HepG2 (cell line): Measurements from ENCODE around the gene MXI1. TPM values are rescaled to one million over a fixed set of nuclear protein-coding genes. Genes with fewer than 3 reads are reported as not detected.
A peak's percentile ranks its signal among the peaks of the same experiment; 100 is the strongest.

ENCODE experiments used
- CBX5 ChIP-seq: sonication (generic); formaldehyde crosslinking; IDR thresholded peaks from 2 replicates; pipeline ENCODE4 v1.4.0; 2020; ENCODE audit warnings: missing genetic modification reagents, borderline replicate concordance
- GFI1 ChIP-seq: sonication (generic); formaldehyde crosslinking; IDR thresholded peaks from 2 replicates; pipeline ENCODE4 v1.5.0; 2020; ENCODE audit warnings: missing genetic modification reagents, mild to moderate bottlenecking, borderline replicate concordance
- HMGXB4 ChIP-seq, 2 experiments: sonication (generic) in 1 of 2; formaldehyde crosslinking in 1 of 2; IDR thresholded peaks; 2 replicates each; pipeline versions ENCODE4 v1.4.0 to v1.6.1; 2018 to 2020; ENCODE audit warnings: missing genetic modification reagents in 2 of 2, borderline replicate concordance in 1 of 2, low read depth in 1 of 2, mild to moderate bottlenecking in 1 of 2, missing biosample characterization in 1 of 2
- MTF2 ChIP-seq: sonication (generic); formaldehyde crosslinking; IDR thresholded peaks from 2 replicates; pipeline ENCODE4 v1.5.0; 2020; ENCODE audit warnings: missing genetic modification reagents, borderline replicate concordance
- NFE2L2 ChIP-seq: fragments of 150-350 bp; IDR thresholded peaks from 2 replicates; pipeline ENCODE4 v1.6.1; 2014; ENCODE audit warnings: low read length
- NR2F1 ChIP-seq, 2 experiments: fragments of 450-650 bp in 1 of 2; formaldehyde crosslinking in 1 of 2; IDR thresholded peaks; 2 replicates each; pipeline versions ENCODE4 v1.5.0 to v1.6.1; 2016 to 2020; ENCODE audit warnings: mild to moderate bottlenecking in 1 of 2, missing compliant biosample characterization in 1 of 2, missing genetic modification reagents in 1 of 2, moderate library complexity in 1 of 2
- POGK ChIP-seq: sonication (generic); formaldehyde crosslinking; conservative IDR thresholded peaks from 2 replicates; pipeline ENCODE4 v1.8.0; 2022; ENCODE audit warnings: mild to moderate bottlenecking, moderate library complexity, missing genetic modification reagents
- ZFY ChIP-seq: sonication (generic); formaldehyde crosslinking; IDR thresholded peaks from 2 replicates; pipeline ENCODE4 v1.4.0; 2020; ENCODE audit warnings: missing genetic modification reagents
- ZNF18 ChIP-seq: sonication (generic); formaldehyde crosslinking; IDR thresholded peaks from 2 replicates; pipeline ENCODE4 v1.8.0; 2022; ENCODE audit warnings: mild to moderate bottlenecking, missing genetic modification reagents; ENCODE audit not compliant: insufficient replicate concordance
- ZNF274 ChIP-seq: sonication (generic); formaldehyde crosslinking; IDR thresholded peaks from 2 replicates; pipeline ENCODE4 v1.5.1; 2020; ENCODE audit warnings: mild to moderate bottlenecking, missing genetic modification reagents
- ZNF432 ChIP-seq: sonication (generic); formaldehyde crosslinking; IDR thresholded peaks from 2 replicates; pipeline ENCODE4 v1.5.0; 2020; ENCODE audit warnings: missing genetic modification reagents, mild to moderate bottlenecking, borderline replicate concordance
- ZNF44 ChIP-seq: sonication (generic); formaldehyde crosslinking; IDR thresholded peaks from 2 replicates; pipeline ENCODE4 v1.5.1; 2020; ENCODE audit warnings: mild to moderate bottlenecking, missing genetic modification reagents
- ZNF546 ChIP-seq: sonication (generic); formaldehyde crosslinking; conservative IDR thresholded peaks from 2 replicates; pipeline ENCODE4 v1.8.1; 2023; ENCODE audit warnings: mild to moderate bottlenecking, missing genetic modification reagents
- ZNF556 ChIP-seq: sonication (generic); formaldehyde crosslinking; IDR thresholded peaks from 2 replicates; pipeline ENCODE4 v1.4.0; 2020; ENCODE audit warnings: mild to moderate bottlenecking, missing genetic modification reagents, borderline replicate concordance
- ZNF720 ChIP-seq: sonication (generic); formaldehyde crosslinking; IDR thresholded peaks from 2 replicates; pipeline ENCODE4 v1.4.0; 2020; ENCODE audit warnings: missing genetic modification reagents
- ZSCAN30 ChIP-seq: sonication (generic); formaldehyde crosslinking; IDR thresholded peaks from 2 replicates; pipeline ENCODE4 v1.5.0; 2020; ENCODE audit warnings: mild to moderate bottlenecking, missing genetic modification reagents
- polyA plus RNA-seq, 8 experiments: library from polyadenylated mRNA; depleted of rRNA in 3 of 8; stranded (reverse) in 7 of 8; unstranded in 1 of 8; fragments of >200 nt; fragmentation: Illumina TruSeq in 4 of 8; extraction: Trizol in 4 of 8; gene quantifications; 2 replicates each; pipeline versions ENCODE4 v1.2.1 to v1.2.3, GENCODE V29; 2011 to 2016; ENCODE audit warnings: low read depth in 4 of 8, missing spikeins in 1 of 8, mixed read lengths in 1 of 8; ENCODE audit not compliant: insufficient read depth in 1 of 8
- total RNA-seq, 5 experiments: library from RNA; depleted of rRNA; stranded (reverse); fragments of >200 nt; fragmentation: Illumina TruSeq; extraction: Trizol; gene quantifications; 2 replicates each; pipeline ENCODE4 v1.2.3, GENCODE V29; 2016; ENCODE audit warnings: low read depth in 1 of 5
- TF ChIP-seq, protein P1 (sequence below): sonication (generic); formaldehyde crosslinking; IDR thresholded peaks from 2 replicates; pipeline ENCODE4 v1.4.0; 2020; ENCODE audit warnings: mild to moderate bottlenecking, missing genetic modification reagents
- TF ChIP-seq, protein P2 (sequence below): IDR thresholded peaks from 2 replicates; pipeline ENCODE4 v1.6.1; 2016; ENCODE audit warnings: missing compliant biosample characterization, missing genetic modification reagents, borderline replicate concordance

The MXI1 gene
- total and polyA plus RNA-seq, 2 of the 13 experiments (the other 11 are each of a cell fraction or from before 2014, with no cell fraction given), result 6.6 to 22.0 TPM

DNA sequence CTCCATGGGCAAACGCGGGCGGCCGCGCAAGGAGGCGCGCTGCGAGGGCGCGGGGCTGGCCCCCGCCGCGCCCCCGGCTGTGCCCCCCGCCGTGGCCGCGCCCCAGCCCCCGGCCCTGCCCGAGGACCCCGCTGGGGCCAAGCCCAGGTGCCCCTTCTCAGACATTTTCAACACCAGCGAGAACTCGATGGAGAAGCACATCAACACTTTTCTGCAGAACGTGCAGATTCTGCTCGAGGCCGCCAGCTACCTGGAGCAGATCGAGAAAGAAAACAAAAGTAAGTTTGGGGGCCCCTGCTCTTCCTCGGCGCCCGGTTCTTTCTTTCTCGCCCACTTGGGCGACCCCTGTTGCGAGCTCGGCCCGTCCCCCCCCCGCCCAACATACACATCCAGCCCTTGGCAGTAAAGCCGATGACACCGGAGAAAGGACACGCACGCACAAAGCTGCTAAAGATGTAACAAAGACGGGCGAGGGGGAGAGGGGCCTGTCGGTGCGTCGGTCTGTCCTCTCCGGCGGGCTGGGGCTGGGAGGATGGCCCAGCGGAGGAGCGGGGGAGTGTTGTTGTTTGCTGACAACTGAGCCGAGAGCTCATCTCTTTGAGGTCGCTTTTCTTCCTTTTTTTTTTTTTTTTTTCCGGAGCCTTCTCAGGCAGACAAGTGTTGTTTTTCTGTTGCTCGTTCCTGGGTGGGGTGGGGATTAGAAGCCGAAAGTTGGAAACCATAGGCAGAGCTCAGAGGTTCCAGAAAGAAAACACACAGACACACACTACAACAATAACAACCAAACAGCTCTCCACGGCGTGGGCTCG, 604 bp downstream of the MXI1 start (continued):
- TF ChIP-seq ZSCAN30 (CRISPR knock-in tag) (no peak), ZNF556 (CRISPR knock-in tag) (no peak; the same call in 1 of the 2 replicates), ZFY (CRISPR knock-in tag) (peak; percentile 45; the same call in 1 of the 2 replicates), ZNF44 (no peak), NFE2L2 (no peak), MTF2 (CRISPR knock-in tag) (no peak), POGK (peak; percentile 43; the same call in 1 of the 2 replicates), NR2F1 (CRISPR knock-in tag; IDR thresholded peaks at IDR 0.05) (no peak), ZNF432 (CRISPR knock-in tag) (no peak), HMGXB4 (CRISPR knock-in tag; IDR thresholded peaks at IDR 0.05; ENCODE audit: borderline replicate concordance in 1 of 2, low read depth in 1 of 2) (peak in 1 of 2 experiments; percentile 34; a peak in 2 of 4 replicates), ZNF18 (CRISPR knock-in tag) (no peak), CBX5 (CRISPR knock-in tag) (no peak), ZNF546 (no peak), ZNF274 (CRISPR knock-in tag) (no peak), ZNF720 (CRISPR knock-in tag) (no peak), GFI1 (CRISPR knock-in tag) (no peak)
- TF ChIP-seq, protein P1, sequence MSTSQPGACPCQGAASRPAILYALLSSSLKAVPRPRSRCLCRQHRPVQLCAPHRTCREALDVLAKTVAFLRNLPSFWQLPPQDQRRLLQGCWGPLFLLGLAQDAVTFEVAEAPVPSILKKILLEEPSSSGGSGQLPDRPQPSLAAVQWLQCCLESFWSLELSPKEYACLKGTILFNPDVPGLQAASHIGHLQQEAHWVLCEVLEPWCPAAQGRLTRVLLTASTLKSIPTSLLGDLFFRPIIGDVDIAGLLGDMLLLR (CRISPR knock-in tag), result no peak
- TF ChIP-seq, protein P2, sequence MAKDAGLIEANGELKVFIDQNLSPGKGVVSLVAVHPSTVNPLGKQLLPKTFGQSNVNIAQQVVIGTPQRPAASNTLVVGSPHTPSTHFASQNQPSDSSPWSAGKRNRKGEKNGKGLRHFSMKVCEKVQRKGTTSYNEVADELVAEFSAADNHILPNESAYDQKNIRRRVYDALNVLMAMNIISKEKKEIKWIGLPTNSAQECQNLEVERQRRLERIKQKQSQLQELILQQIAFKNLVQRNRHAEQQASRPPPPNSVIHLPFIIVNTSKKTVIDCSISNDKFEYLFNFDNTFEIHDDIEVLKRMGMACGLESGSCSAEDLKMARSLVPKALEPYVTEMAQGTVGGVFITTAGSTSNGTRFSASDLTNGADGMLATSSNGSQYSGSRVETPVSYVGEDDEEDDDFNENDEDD (CRISPR knock-in tag), result no peak
